NCI-H446 (cell line): Measurements from ENCODE around the gene ZNF200.
A peak's percentile ranks its signal among the peaks of the same experiment; 100 is the strongest.
"Not testable (repeated sequence)": the region's sequence is repeated elsewhere in the genome, so short reads cannot be mapped to it uniquely, and the experiment has no call there.

Experiments used
- DNase-seq, 2 experiments: peaks; one replicate each; lab custom pipeline; 2025; lab: John Stamatoyannopoulos, UW

Gene ZNF200, protein sequence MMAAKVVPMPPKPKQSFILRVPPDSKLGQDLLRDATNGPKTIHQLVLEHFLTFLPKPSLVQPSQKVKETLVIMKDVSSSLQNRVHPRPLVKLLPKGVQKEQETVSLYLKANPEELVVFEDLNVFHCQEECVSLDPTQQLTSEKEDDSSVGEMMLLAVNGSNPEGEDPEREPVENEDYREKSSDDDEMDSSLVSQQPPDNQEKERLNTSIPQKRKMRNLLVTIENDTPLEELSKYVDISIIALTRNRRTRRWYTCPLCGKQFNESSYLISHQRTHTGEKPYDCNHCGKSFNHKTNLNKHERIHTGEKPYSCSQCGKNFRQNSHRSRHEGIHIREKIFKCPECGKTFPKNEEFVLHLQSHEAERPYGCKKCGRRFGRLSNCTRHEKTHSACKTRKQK

DNA sequence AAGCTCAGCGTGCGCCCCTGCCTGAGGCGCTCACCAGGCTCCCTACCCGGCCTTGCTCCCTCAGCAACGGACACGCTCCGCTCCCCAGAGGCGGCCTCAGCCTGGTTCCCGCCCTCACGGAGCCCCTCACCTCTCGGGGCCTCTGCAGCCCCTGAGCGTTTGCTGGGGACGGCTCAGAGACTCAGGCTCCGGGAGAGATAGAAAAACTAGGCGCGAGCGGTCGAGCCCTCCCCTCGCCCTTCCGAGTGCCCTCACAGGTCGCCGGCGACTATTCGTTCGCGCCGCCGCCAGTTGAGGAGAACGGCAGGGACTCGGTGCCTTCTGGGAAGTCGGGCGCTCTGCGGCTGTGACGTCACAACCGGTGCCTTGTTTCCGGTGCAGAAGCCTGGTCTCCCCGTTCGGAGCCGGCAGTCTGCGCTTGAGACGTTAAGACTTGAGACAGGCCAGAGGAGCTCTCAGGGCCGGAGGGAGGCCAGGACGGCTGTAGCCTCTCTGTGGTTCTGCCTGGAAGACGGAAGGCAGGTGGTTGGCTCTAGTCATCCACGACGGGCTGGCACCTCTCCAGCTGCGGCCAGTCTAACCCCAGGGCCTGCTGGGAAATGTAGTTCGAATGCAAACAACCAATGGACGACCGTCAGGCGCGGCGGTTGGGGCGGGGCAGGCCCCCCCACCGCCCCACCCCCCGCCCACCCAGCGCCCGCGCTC, at the start of gene ZNF200:
TSS of gene ZNF200 (minus strand) at position 302 of the 705 bp plus-strand sequence. CDS start 1,403 bp downstream, outside the sequence.
- DNase-seq: peak; percentile 91 to 96

DNA sequence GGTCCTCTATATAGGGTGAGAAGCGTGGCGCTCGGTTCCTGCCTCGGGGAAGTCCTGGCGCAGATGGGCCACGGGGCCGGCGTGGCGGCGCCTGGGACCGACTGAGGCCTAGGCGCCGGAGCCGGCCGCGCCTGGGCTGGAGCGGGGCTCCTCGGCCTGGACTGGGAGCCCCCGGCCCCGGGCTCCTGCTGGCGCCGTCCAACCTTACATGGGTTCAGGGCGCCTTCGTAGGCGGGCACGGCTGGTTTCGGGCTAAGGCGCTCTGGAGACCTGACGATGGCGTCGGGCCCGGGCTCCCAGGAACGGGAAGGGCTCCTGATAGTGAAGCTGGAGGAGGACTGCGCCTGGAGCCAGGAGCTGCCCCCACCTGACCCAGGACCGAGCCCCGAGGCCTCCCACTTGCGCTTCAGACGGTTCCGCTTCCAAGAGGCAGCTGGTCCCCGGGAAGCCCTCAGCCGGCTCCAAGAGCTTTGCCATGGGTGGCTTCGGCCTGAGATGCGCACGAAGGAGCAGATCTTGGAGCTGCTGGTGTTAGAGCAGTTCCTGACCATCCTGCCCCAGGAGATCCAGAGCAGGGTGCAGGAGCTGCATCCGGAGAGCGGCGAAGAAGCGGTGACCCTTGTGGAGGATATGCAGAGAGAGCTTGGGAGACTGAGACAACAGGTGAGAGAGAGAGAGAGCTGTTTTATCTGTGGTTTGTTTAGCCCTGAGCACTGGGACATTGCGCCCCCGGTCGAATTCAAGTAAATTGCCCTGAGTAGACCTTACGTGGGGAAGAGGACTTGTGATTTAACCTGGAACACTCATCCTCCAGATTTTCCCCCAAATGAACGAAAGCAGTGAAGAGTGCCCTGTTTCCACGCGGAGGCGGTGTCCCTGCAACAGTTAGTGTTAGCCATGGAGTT, 48.8 kb upstream of the ZNF200 start:
- DNase-seq: no peak

DNA sequence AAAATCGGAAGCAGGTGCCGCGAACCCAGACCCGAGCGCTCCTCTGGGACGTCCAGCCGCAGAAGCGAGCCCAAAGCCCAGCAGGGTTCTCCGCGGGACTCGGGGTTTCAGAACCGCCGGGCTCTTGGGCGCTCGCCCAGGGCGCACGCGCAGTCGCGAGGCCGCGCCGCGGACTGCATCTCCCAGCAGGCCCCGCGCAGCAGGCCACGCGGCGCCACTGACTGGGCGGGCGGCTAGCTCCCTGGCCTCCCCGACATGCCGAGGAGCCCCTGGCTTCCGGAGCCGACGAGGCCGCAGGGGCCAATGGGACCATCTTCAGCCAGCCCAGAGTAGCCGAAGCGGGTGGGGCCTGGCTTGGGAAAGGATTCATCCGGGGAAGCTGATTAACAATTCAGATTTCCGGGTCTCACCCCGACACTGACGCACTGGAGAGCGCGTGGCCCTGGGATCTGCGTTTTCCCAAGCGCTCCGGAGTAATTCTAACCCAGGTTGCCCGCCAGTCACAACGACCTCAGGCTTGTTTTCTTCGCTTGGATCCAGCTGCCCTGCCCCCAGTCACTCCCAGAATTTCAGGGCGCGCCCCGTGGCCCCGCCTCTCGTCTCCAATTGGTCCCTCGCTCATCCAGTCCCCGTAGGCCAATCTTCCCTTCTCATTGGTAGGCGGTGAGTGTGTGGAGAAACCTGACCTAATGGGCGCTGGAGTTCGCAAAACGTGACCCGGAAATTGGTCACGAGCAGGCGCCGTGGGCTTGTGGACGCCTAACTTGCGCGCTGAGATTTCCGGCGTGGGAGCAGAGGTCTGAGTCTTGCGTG, 48.0 kb upstream of the ZNF200 start, which contains the start of gene ZNF263:
TSS of gene ZNF263 (plus strand) at position 762 of the 813 bp plus-strand sequence. CDS start 328 bp downstream, outside the sequence.
- DNase-seq: peak; percentile 92 to 95

- peak in 1 of 2 experiments; percentile 60 for DNase-seq
Observed at GRCh38 chr16:3282103-3282729, 47.3 kb upstream of the ZNF200 start.

DNA sequence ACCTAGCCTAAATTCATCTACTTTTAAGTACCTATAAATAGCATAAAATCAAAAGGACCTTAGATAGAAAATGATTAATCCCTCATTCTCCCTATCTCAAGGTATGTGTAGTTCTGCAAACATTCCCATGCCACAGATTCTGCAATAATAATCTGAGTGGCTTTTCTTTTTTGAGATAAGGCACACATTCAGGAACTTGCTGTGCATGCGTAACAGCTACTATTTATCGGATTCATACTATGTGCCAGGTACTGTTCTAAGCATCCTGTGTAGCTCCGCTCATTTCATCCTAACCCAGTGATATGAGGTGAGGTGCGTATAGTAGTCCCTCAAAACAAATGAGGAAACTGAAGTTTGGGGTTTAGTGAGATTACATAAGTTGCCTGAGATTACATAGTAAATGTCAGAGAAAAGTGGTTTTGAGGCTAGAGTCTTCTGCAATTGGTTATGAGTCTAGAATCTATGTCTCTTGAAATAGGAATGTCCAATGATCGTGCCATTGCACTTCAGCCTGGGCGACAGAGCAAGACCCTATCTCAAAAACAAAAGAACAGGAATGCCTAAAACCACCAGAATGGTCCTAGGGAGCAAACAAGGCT, 46.4 kb upstream of the ZNF200 start:
- no peak for DNase-seq

GRCh38 chr16:3276679-3277078, 41.7 kb upstream of the ZNF200 start:
- no peak for DNase-seq

- DNase-seq: no peak
Observed at GRCh38 chr16:3274947-3275346, 40.0 kb upstream of the ZNF200 start.

GRCh38 chr16:3274490-3274889, 39.5 kb upstream of the ZNF200 start:
- DNase-seq: peak; percentile 2 to 25

- DNase-seq: not testable (repeated sequence)
Observed at GRCh38 chr16:3271281-3271680, 36.3 kb upstream of the ZNF200 start.

DNA sequence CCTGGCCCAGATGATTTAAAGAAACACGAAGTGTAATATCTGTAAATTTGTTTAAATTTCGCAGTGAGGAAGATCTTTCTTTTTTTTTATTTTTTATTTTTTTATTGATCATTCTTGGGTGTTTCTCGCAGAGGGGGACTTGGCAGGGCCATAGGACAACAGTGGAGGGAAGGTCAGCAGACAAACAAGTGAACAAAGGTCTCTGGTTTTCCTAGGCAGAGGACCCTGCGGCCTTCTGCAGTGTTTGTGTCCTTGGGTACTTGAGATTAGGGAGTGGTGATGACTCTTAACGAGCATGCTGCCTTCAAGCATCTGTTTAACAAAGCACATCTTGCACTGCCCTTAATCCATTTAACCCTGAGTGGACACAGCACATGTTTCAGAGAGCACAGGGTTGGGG, 35.8 kb upstream of the ZNF200 start:
- not testable (repeated sequence) for DNase-seq

GRCh38 chr16:3268294-3268693, 33.3 kb upstream of the ZNF200 start:
- DNase-seq: no peak

DNA sequence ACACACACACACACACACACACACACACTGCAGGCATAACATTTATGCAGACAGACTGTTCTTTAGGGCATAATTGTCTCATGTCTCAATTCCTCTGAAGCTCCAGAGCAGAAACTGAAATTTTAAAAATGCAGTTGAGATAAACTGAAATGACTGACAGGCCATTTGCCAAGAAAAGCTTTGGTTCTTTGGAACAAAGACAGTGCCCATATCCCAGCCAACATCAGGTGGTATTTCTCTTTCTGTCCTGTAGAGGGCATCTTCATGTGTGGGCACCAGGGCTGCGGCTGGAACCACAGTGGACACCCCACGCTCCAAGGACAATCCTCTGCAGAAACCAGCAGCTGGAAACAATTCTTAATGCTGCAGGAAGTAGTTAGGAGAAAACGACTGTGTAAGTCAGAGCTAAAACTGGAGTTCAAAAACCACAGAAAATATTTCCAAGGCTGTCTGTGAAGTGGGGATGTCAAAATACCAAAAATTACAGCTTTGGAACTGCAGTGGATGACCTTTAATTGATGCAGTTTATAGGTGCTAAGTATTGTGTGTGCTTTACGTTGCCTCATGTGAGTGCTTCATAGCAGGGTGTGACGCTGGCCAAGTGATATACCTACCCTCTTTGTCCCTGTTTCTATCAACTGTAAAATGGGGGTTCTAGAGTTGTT, 32.0 kb upstream of the ZNF200 start:
- DNase-seq: peak; percentile 11 to 29

- DNase-seq: peak; percentile 94 to 99
Observed at GRCh38 chr16:3264137-3265036, 29.4 kb upstream of the ZNF200 start.

- no peak for DNase-seq
Observed at GRCh38 chr16:3262517-3262916, 27.6 kb upstream of the ZNF200 start.

GRCh38 chr16:3259836-3260235, 24.9 kb upstream of the ZNF200 start:
- no peak for DNase-seq

DNA sequence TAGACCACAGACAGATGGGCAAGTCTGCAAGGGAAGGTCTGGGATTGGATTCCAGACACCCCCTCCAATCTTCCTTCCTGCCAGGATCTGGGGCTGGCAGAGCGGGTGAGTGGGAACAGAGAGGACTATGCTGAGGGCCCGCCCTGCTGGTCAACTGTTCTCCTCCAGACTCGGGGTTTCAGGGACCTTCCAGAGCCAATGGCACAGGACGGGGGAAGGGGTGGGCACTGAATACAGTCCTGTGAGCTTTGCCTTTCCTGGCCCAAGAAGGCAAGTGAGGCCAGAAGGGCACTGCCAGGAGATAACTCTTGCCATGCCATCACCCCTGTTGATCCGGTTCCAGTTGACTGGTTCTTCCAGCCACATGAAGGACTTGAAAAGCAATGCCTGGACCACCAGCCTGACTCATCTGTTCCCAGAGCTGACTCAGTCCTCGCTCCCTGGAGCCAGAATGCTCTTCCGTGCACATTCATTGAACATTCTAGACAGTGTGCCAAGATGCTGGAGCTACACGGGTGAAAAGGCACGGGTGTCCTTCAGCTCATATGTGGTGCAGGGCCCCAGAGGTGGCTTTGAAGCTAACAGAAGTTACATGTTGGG, 22.0 kb upstream of the ZNF200 start:
- DNase-seq: peak in 1 of 2 experiments; percentile 32

GRCh38 chr16:3256146-3256865, 21.3 kb upstream of the ZNF200 start, which contains the start of gene MEFV:
MEFV (minus strand) TSS chr16:3256633; CDS start chr16:3256587, 46 bp downstream.
- peak in 1 of 2 experiments; percentile 50 for DNase-seq
